GM19035 (cell line): ENCODE measurements around the gene ISL2.
"Not testable (repeated sequence)": the region's sequence is repeated elsewhere in the genome, so short reads cannot be mapped to it uniquely, and the experiment has no call there.

Experiments
- ATAC-seq: cut with Tn5 transposase; IDR thresholded peaks from one replicate; pipeline ENCODE4 v1.9.1; 2021; ENCODE audit not compliant: unreplicated experiment

ISL2 gene

GRCh38 chr15:76336254-76337058 is at the start of gene ISL2:
TSS of gene ISL2 (plus strand) at chr15:76336773. CDS start at chr15:76336884, 111 bp downstream.
- ATAC-seq = peak; percentile 56

- no peak for ATAC-seq
Measured at GRCh38 chr15:76289582-76289981, 47.0 kb upstream of the ISL2 start.

- no peak for ATAC-seq
Measured at GRCh38 chr15:76293361-76293760, 43.2 kb upstream of the ISL2 start.

GRCh38 chr15:76294463-76294862 is 42.1 kb upstream of the ISL2 start:
- not testable (repeated sequence) for ATAC-seq

GRCh38 chr15:76296849-76297248 is 39.7 kb upstream of the ISL2 start:
- ATAC-seq = no peak

- ATAC-seq = not testable (repeated sequence)
Measured at GRCh38 chr15:76297951-76298350, 38.6 kb upstream of the ISL2 start.

GRCh38 chr15:76298986-76299385 is 37.6 kb upstream of the ISL2 start:
- ATAC-seq = no peak

GRCh38 chr15:76299786-76300185 is 36.8 kb upstream of the ISL2 start:
- no peak for ATAC-seq

GRCh38 chr15:76303909-76304308 is 32.7 kb upstream of the ISL2 start:
- ATAC-seq = no peak

GRCh38 chr15:76309601-76310330 is 26.8 kb upstream of the ISL2 start:
- no peak for ATAC-seq

GRCh38 chr15:76310475-76311099 is 26.0 kb upstream of the ISL2 start:
- peak; percentile 1 for ATAC-seq

- ATAC-seq = peak; percentile 98
Measured at GRCh38 chr15:76311100-76311953, 25.2 kb upstream of the ISL2 start, which contains the start of gene ETFA. TSS of gene ETFA (minus strand) at chr15:76311469. CDS start at chr15:76311388, 81 bp downstream.

- ATAC-seq = no peak
Measured at GRCh38 chr15:76312540-76313174, 23.9 kb upstream of the ISL2 start.

GRCh38 chr15:76313175-76313567 is 23.4 kb upstream of the ISL2 start:
- not testable (repeated sequence) for ATAC-seq

GRCh38 chr15:76313731-76314130 is 22.8 kb upstream of the ISL2 start:
- ATAC-seq = no peak

GRCh38 chr15:76320012-76320411 is 16.6 kb upstream of the ISL2 start:
- ATAC-seq = no peak

GRCh38 chr15:76321171-76321570 is 15.4 kb upstream of the ISL2 start:
- no peak for ATAC-seq

- ATAC-seq = no peak
Measured at GRCh38 chr15:76321602-76322001, 15.0 kb upstream of the ISL2 start.

- no peak for ATAC-seq
Measured at GRCh38 chr15:76324066-76324465, 12.5 kb upstream of the ISL2 start.

GRCh38 chr15:76325704-76326103 is 10.9 kb upstream of the ISL2 start:
- ATAC-seq = no peak
